ENCODE measurements around the gene RGS9.
"Not testable (repeated sequence)": the region's sequence is repeated elsewhere in the genome, so short reads cannot be mapped to it uniquely, and the experiment has no call there.

The RGS9 gene

DNA sequence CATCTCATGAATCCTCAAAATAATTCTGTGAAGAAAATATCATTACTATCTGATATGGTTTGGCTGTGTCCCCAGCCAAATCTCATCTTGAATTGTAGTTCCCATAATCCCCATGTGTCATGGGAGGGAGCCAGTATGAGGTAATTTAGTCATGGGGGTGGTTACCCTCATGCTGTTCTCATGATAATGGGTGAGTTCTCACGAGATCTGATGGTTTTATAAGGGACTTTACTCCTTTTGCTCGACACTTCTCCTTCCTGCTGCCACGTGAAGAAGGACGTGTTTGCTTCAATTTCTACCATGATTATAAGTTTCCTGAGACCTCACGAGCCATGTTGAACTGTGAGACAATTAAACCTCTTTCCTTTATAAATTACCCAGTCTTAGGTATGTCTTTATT, 20.7 kb upstream of the RGS9 start:
- DNase-seq: not testable (repeated sequence)

- no peak for DNase-seq
Measured at GRCh38 chr17:65117384-65118035, 19.7 kb upstream of the RGS9 start.

DNA sequence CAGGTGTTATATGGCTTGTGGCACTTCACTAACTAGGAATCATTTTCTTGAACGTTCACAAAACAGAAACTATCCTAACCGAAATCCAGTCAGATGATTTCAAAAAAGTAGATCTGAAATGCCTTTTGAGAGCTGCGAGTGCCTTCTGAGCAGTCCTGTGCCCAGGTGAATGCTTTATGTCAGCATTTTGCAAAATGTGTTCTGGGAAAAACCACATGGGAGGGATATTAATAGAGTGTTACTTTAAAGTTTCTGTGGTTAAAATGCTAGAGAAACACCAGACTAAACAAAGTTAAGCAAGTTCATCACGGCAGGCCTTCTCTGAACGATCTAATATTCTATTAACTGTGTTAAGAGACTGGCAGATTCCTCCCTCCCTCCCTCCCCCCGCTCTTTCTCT, 15.8 kb upstream of the RGS9 start:
- no peak for DNase-seq

- no peak for DNase-seq
Measured at GRCh38 chr17:65121916-65122806, 15.0 kb upstream of the RGS9 start.

GRCh38 chr17:65122836-65123756, 14.1 kb upstream of the RGS9 start:
- DNase-seq: peak; percentile 70

- no peak for DNase-seq
Measured at GRCh38 chr17:65123757-65124675, 13.2 kb upstream of the RGS9 start.

- no peak for DNase-seq
Measured at GRCh38 chr17:65130832-65131231, 6.3 kb upstream of the RGS9 start.

GRCh38 chr17:65131240-65131639, 5.9 kb upstream of the RGS9 start:
- DNase-seq: no peak

- no peak for DNase-seq
Measured at GRCh38 chr17:65131946-65132345, 5.2 kb upstream of the RGS9 start.

GRCh38 chr17:65134035-65134434, 3.1 kb upstream of the RGS9 start:
- DNase-seq: no peak

DNA sequence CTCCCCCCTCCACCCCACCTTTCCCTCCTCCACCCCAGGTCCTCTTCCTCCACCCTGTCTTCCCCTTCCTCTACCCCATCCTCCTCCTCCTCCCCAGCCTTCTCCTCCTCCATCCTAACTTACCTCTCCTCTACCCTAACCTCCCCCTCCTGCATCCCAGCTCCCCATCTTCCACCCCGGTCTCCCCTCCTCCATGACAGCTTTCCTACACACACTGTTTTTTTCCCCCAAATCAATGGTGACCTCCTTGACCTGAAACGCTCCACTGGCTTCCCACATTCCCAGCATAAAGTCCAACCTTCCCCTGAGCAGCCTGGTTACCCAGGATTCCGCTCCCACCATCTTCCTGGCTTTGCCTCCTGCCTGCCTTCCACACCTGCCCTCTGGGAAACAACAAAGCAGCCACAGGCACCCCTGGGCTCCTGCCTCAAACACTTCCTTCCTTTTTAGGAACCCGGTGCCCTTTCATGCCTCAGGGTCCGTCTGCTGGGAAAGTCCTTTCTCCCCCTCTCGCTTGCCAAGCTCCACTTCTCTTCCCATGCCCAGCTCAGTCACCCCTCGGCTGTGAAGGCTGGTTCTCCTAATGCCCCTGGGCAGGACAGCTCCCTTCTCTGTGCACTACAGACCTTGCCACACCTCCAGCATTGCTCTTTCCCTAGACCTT, 2.1 kb downstream of the RGS9 start:
- DNase-seq: no peak

- DNase-seq: no peak
Measured at GRCh38 chr17:65142247-65142646, 5.1 kb downstream of the RGS9 start.

DNA sequence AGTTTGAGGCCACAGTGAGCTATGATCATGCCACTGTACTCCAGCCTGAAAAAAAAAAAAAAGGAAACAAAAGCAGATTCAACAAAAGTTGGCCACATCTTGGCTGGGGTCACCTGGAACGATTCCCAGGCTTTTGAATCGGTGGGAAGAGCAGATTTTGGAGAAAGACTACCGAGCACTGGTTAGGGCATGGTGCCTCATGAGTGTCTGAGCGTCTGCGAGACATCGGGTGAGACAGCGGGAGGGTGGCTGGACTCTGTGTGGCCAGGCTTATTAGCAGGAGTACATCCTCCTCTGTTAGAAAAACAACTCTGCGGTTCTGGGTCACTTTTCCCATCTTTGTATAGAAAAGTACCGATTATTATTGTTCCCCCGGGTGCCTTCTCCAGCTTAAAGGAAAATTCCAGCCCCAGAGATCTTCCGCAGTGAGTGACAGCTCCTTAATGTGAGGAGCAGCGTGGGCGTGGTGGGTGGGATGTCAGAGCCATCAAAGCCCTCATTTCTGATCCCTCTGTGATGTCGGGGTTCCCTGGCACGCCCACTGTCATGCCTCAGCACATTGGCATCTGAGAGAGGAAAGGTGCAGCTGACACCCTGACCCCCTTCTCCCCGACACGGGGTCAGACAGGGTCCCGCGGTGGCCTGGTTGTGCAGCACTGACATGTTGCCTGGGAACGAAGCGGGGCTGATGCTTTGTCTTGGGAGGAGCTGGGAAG, 6.9 kb downstream of the RGS9 start:
- DNase-seq: no peak

- DNase-seq: no peak
Measured at GRCh38 chr17:65145743-65146142, 8.6 kb downstream of the RGS9 start.

DNA sequence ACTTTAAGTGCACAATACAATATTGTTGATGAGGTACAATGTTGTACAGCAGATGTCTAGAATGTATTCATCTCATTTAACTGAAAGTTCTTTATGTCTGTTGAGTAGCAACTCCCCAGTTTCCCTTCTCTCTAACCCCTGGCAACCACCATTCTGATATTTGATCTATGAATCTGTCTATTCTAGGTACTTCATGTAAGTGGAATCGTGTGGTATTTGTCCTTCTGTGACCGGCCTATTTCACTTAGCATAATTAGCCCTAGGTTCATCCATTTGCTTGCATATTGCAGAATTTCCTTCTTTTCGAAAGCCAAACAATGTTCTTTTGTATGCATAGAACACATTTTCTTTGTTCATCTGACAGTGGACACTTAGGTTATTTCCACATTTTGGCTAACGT, 10.8 kb downstream of the RGS9 start:
- no peak for DNase-seq

DNA sequence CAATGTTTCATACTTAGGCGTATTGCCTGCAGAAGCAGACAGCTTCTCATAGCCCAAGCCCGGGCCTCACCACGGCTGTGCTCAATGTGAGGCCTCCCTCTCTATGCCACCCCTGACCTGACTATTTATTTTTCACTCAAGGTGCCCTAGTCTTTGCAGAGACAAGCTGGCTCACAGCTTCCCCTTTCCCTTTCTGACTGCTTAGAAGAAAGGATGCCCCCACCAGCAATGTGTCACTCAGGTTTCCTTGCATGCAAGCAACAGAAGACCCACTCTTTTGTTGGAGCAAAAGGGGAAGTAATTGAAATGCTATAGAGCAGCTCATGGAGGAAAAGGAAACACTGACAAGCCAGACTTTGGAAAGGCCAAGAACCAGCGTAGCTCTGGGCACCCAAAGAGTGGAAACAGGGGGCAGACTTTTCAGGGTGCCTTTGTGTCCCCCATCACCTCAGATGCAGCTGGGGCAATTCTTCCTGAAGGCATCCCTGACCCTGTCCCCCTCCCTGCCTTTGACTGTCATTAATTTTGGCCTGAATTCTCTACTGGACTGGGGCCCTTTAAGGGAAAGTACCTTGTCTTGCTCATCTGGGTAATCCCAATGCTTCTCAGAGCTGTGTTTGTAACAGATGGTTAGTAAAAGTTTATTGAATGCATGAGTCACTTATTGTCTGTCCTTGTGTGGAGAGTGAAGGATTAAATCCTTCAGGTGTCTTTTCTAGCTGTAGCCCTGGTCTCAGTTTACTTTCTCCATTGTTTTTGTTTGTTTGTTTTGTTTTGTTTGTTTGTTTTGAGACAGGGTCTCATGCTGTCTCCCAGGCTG, 17.8 kb downstream of the RGS9 start:
- no peak for DNase-seq

DNA sequence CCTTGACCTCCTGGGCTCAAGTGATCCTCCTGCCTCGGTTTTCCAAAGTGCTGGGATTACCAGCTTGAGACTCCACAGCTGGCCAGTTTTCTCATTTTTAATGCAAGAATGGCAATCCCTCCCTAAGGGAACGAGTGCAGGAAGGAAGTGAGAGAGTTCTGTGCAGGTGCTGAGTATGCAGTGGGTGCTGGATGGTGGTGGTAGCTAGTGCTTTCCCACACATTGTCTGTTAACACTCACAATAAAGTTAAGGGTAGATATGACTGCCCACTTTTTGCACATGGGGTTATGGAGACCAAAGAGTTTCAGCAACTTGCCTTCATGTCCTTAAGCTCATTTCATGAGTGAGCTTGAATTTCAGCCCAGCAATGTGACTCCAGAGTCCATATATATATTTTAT, 18.5 kb downstream of the RGS9 start:
- DNase-seq: no peak

DNA sequence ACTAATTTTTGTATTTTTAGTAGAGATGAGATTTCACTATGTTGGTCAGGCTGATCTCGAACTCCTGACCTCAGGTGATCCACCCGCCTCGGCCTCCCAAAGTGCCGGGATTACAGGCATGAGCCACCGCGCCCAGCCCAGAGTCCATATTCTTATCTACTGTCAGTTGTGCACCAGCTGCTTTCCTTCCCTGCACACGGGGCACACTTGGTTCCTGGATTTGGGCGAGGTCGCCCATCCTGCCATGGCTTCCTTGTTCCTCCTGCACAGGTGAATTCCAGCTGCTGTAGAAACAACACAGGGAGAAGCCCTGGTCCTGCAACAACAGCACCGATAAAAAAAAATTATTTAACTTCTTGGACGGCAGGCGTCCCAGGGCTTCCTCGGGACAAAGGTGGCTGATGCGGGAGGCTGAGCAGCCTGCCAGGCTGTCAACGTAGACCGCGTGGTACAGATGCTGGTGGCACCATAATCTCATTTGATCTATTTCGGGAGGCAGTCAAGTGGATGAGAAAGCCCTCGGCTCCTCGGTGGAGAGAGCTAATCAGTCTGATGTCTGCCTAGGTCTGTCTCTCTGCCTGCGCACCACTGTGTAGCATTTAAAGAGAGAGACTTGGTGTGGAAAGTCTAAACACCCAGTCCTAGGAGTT, 19.1 kb downstream of the RGS9 start:
- DNase-seq: no peak

DNA sequence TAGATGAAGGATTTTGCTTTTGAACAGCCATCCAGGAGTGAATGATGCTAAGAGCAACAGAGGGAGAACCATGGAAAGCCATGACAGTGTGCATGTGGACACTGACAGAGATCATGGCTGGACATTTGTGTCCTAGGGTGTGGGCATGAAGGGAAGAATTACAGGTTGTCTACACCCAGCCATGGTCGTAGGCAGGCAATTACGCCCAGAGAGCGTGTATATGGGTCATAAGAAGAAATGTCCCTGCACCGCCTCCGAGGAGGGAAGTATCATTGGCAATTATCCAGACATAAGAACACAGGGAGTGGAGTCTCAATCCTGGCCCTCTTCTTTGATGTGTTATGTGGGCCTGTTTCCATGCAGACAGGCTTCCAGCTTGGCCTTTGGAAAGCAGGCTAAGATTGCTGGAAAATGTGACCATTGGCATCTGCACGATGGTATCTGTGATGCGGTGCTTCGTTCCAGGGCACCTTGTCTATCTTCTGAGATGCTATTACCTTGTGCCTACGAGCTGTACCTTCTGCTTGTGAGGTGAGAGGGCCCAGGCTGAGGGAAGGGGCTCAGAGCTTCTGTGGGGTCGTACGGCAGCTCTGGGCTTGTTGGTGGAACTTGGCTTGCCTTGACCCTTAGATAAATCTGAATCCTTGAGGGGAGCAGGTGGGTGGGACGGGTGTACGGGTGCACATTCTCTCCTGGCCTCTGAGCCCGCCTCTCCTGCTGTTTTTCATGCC, 19.8 kb downstream of the RGS9 start:
- no peak for DNase-seq

Measured in NCI-H446 treated with DMSO at 0.1 percent for 48 hours (cell line).